B cell (primary cell): ENCODE measurements around the gene CYP2A13.

Source experiments
- EZH2 ChIP-seq: IDR thresholded peaks from 2 replicates; pipeline ENCODE4 v1.6.1; 2012; ENCODE audit warnings: borderline replicate concordance, low read depth, mild to moderate bottlenecking, moderate library complexity, low read length; ENCODE audit not compliant: insufficient read depth, poor library complexity, severe bottlenecking
- TF ChIP-seq, protein P1 (sequence below): fragments of 200-600 bp; IDR thresholded peaks from one replicate; pipeline ENCODE4 v1.8.0; 2022; ENCODE audit warnings: antibody characterized with exemption, mild to moderate bottlenecking

DNA sequence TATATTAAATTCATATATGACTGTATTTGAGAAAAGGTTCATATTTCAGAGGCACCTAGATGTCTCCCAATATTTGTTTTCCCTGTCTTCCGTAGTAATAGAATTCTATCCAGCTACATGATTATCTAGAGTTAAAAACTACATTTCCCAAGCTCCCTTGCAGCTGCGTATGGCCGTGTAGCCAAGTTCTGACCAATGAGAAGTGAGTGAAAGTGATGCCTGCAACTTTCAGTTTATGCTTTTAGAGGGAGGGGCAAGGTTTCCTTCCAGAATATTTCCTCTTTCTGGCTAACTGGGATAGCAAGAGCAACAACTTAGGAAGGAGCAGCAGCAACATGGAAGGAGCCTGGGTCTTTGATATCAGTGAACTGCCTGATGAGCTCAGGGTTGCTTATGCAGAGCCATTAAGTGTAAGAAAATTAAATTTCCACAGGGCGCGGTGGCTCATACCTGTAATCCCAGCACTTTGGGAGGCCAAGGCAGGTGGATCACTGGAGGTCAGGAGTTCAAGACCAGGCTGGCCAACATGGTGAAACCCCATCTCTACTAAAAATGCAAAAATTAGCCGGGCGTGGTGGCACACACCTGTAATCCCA lies 23.2 kb upstream of the CYP2A13 start:
- TF ChIP-seq, protein P1, sequence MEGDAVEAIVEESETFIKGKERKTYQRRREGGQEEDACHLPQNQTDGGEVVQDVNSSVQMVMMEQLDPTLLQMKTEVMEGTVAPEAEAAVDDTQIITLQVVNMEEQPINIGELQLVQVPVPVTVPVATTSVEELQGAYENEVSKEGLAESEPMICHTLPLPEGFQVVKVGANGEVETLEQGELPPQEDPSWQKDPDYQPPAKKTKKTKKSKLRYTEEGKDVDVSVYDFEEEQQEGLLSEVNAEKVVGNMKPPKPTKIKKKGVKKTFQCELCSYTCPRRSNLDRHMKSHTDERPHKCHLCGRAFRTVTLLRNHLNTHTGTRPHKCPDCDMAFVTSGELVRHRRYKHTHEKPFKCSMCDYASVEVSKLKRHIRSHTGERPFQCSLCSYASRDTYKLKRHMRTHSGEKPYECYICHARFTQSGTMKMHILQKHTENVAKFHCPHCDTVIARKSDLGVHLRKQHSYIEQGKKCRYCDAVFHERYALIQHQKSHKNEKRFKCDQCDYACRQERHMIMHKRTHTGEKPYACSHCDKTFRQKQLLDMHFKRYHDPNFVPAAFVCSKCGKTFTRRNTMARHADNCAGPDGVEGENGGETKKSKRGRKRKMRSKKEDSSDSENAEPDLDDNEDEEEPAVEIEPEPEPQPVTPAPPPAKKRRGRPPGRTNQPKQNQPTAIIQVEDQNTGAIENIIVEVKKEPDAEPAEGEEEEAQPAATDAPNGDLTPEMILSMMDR, result no peak
- no peak for TF ChIP-seq EZH2
